DMS79 (cell line): Measurements from ENCODE around the gene MCTP1.

ENCODE experiments used
- DNase-seq: peaks from one replicate; lab custom pipeline; 2025; lab: John Stamatoyannopoulos, UW

The MCTP1 gene

GRCh38 chr5:94810877-94811276 is 474.0 kb downstream of the MCTP1 start:
- no peak for DNase-seq

DNA sequence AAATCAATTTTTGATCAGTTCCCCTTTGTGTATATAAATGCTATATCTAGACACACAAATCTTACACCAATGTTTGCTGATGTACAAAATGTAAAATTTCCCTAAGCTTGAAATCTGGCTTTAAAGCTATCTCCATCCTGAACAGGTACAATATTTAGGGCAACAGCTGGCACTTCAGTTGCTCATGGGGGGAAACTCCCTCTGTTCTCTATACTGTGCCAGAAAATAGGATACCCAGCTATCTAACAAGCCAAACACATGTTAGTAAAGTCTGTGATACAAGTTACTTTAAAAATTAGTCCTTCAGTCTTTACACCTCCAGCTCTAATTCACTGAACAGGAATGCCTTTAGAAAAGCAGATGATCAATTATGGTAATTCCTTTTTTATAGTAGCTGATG is 474.6 kb downstream of the MCTP1 start:
- no peak for DNase-seq

- no peak for DNase-seq
These were observed 476.4 kb downstream of the MCTP1 start for GRCh38 chr5:94808497-94808896.

DNA sequence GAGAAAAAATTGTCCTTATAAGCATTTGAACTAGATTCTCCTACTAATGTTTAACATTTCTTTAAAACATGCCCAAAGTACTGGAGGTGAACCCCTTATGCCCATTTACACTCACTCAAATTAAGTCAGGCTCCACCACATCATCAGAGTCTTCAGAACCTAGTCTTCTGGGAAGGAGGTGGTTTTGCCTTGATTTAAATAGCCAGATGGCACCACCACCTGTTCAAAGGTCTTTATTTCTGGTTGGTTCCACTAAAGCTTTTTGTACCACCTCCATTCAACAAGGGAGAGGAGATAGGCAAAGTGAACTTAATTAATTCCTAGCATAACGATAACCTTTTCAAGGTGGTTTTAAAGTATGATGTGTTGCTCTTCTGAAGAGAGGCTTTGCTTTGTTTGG is 476.9 kb downstream of the MCTP1 start:
- DNase-seq = peak; percentile 4

DNA sequence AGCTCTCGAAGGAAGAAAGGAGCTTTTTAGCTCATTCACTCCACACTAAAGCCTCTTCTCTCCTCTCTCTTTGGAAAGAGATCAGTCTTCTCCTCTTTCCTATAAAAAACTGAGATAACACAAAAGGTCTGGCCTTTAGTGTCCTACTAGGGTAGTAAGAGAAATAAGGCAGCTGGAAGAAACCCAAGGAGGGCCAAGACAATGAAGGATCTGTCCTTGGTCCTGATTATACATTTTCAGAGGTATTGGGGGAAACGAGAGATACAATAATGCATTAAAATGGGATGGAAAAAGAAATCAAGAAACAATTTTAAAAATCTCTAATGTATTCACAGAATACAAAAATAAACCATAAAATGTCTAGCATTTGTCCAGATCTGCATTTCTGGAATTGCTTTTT is 482.4 kb downstream of the MCTP1 start:
- no peak for DNase-seq

DNA sequence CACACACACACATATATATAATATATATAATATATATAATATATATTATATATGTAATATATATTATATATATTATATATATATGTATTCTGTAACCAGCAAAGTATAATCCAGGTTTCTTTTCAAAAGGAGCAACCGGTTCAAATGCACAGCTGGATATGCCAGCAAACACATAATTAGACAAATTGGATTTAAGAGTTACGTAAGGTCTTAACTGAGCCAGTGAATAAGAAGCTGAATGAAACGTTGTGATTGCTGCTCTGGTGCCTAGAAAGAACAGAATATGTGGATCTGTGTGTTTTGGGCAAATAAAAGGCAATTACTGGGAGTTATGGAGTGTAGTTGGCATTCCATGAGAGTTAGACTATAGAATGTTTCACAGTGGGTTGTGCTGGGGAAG is 488.3 kb downstream of the MCTP1 start:
- no peak for DNase-seq

DNA sequence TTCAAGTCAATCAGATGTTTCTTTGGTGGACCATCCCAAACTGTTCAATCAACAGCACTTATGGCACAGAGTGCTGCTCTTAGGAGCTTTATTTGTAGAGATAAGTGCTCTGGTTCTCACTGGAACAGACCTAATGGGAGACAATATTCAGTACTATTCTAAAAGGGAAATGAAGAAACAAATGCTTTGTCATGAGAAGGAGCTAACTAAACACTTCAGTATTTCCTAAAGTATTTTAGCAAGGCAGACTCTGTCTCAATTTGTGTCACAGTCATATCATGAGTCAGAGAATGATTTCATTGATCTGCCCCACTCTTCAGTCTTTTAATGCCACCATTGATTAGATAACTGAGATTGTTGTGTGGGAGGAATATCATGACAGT is 491.1 kb downstream of the MCTP1 start:
- DNase-seq = peak; percentile 14

- no peak for DNase-seq
These were observed 491.6 kb downstream of the MCTP1 start for GRCh38 chr5:94793113-94793815.

GRCh38 chr5:94791829-94792228 is 493.1 kb downstream of the MCTP1 start:
- no peak for DNase-seq

- DNase-seq = no peak
These were observed 496.4 kb downstream of the MCTP1 start for GRCh38 chr5:94788527-94788926.

GRCh38 chr5:94784536-94785505 is 500.1 kb downstream of the MCTP1 start:
- DNase-seq = peak; percentile 8

- DNase-seq = peak; percentile 10
These were observed 502.5 kb downstream of the MCTP1 start for GRCh38 chr5:94782383-94782782.

DNA sequence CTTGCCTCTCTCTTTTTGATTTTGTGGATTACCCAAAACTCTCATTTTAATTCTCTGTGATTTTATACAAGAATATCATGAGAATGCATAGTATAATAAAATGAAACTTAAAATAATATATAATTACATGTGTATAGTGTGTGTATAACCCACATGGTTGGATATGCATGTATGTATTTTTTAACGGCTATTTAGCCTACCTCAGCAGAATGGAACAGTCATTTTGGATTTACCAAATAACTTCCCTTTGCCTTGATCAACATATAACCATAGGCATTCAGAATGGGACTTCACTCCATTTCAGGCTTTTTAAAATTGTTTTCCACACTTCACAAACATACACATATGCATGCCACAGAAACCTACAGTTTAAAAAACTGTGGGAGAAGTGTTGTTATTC is 505.2 kb downstream of the MCTP1 start:
- no peak for DNase-seq

GRCh38 chr5:94778732-94779131 is 506.2 kb downstream of the MCTP1 start:
- no peak for DNase-seq

DNA sequence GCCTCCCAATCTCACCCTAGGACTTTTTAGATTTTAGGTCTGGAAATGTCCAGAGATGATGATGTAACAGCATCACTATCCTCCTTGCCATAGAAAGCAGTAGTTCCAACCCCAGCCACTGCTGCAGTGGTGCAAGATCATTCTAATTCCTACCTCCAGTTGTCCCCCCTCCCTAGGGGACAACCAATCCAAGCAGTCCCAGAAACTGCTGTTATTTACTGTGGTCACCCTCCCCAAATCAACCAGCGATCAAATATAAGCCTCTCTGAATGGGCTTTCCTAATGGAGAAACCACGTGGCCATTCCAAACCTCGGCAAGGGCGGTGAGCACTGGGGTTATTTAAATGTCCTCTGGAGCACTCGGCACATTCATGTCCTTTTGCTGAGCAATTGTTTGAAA is 506.6 kb downstream of the MCTP1 start:
- no peak for DNase-seq

GRCh38 chr5:94777056-94777880 is 507.6 kb downstream of the MCTP1 start:
- DNase-seq = no peak

GRCh38 chr5:94776167-94776566 is 508.7 kb downstream of the MCTP1 start:
- no peak for DNase-seq

DNA sequence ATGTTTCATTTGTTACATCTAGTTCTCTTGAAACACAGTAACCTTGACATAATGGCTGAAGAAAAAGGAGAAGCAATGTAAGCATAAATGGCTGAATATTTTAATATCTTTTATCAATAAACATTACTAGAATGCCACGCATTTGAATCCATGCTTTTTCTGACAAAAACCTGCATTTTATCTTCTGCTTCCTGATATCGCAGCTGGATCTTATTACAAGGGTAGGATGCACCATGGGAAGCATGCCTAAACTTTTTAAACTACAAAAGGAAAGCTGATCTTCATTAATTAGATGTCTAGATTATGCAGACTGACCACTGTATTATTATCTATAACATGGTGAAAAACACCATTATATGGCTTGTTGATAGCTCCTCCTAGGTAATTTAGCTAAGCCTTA is 509.8 kb downstream of the MCTP1 start:
- DNase-seq = no peak

- no peak for DNase-seq
These were observed 513.2 kb downstream of the MCTP1 start for GRCh38 chr5:94771742-94772141.

GRCh38 chr5:94769996-94770395 is 514.9 kb downstream of the MCTP1 start:
- DNase-seq = no peak

DNA sequence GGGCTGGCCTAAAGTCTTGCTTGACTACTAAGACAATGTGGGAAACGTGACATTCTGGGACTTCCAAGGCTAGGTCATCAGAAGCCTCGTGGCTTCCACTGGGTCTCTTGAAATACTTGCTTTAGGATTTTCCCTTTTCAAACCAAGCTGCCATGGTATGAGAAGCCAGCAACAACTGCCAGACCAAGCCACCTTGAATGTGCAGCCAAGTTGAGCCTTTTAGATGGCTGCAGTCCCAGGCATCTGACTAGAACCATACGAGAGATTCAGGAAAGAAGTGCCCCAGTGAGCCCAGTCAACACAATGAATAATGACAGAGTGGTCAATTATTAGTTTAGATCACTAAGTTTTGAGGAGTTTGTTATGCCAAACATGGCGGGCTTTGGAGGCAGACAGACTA is 523.1 kb downstream of the MCTP1 start:
- DNase-seq = no peak

GRCh38 chr5:94761055-94761454 is 523.8 kb downstream of the MCTP1 start:
- no peak for DNase-seq
